ENCODE data around the gene ITGB2. TPM values are rescaled to one million over a fixed set of nuclear protein-coding genes. Genes with fewer than 3 reads are reported as not detected.

The ITGB2 gene
- total RNA-seq, 2 donors from 2014 or later, result 13.1 to 27.1 TPM

- Histone ChIP-seq H3K27me3 (no peaks in the 10 kb centered on the region), H3K36me3 (no peaks in the 10 kb centered on the region), H3K27ac (no peak overlapping the region), H3K9me3 (no peaks in the 10 kb centered on the region), H3K4me1 (no peaks in the 10 kb centered on the region), H3K4me3 (no peak overlapping the region), H3K9ac (ENCODE audit: low read depth in 2 of 2, low read length in 2 of 2) (no peak overlapping the region)
- no peak for DNase-seq
- TF ChIP-seq CTCF (IDR thresholded peaks at IDR 0.05), result no peak
- intact Hi-C loops (cut with DNase I), result no loop called here
Measured at GRCh38 chr21:44960141-44961092, 39.7 kb upstream of the ITGB2 start.

- no peak overlapping the region for H3K4me3 ChIP-seq
- H3K4me1 ChIP-seq, result no peaks in the 10 kb centered on the region
- H3K27me3 ChIP-seq, result no peaks in the 10 kb centered on the region
- no peaks in the 10 kb centered on the region for H3K36me3 ChIP-seq
- H3K27ac ChIP-seq, result no peak overlapping the region
- no peaks in the 10 kb centered on the region for H3K9me3 ChIP-seq
- TF ChIP-seq CTCF (IDR thresholded peaks at IDR 0.05), result no peak
- intact Hi-C loops (cut with DNase I), result no loop called here
- H3K9ac ChIP-seq (ENCODE audit: low read depth in 2 of 2, low read length in 2 of 2), result no peak overlapping the region
- no peak for DNase-seq
Measured at GRCh38 chr21:44959376-44960091, 38.8 kb upstream of the ITGB2 start.

DNA sequence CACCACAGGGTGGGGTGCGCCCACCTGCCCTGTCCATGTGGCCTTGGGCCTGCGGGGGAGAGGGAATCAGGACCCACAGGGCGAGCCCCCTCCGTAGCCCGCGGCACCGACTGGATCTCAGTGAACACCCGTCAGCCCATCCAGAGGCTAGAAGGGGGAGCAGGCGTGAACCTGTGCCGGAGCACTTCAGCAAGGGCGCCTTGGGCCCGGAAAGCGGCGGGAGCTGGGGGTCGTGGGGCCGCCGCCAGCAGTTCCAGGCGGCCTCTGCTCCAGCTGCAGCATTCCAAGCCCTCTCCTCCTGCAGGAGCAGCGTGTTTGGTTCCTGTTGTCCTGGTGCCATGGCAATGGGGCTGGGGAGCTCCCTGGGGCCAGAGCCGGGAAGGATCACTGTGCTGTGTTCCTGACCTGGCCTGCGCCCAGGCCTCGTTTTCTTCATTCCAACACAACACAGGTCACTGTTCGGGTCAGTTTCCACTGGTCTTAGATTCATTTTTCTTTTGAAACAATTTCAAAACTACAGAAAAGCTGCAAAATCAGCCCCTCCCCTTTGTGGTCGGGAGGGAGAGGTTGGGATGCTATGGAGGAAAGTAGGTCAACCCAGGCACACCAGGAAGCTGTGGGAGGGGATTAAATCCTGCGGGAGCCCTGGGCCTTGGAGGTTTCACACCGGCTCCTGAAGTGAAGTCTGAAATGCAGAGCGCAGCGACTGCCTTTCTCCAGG, 37.9 kb upstream of the ITGB2 start:
- DNase-seq, result no peak
- Histone ChIP-seq H3K4me3 (no peak overlapping the region), H3K9ac (ENCODE audit: low read depth in 2 of 2, low read length in 2 of 2) (no peak overlapping the region), H3K27ac (no peak overlapping the region), H3K4me1 (no peaks in the 10 kb centered on the region), H3K9me3 (no peaks in the 10 kb centered on the region), H3K27me3 (no peaks in the 10 kb centered on the region), H3K36me3 (no peaks in the 10 kb centered on the region)
- no peak for TF ChIP-seq CTCF (IDR thresholded peaks at IDR 0.05)
- intact Hi-C loops (cut with DNase I), result no loop called here

- no peak overlapping the region for H3K9ac ChIP-seq (ENCODE audit: low read depth in 2 of 2, low read length in 2 of 2)
- TF ChIP-seq CTCF (IDR thresholded peaks at IDR 0.05), result no peak
- H3K4me3 ChIP-seq, result no peak overlapping the region
- no peak overlapping the region for H3K27ac ChIP-seq
- H3K27me3 ChIP-seq, result no peaks in the 10 kb centered on the region
- no peaks in the 10 kb centered on the region for H3K36me3 ChIP-seq
- no peak for DNase-seq
- no peaks in the 10 kb centered on the region for H3K4me1 ChIP-seq
- no peaks in the 10 kb centered on the region for H3K9me3 ChIP-seq
- intact Hi-C loops (cut with DNase I), result no loop called here
Measured at GRCh38 chr21:44957901-44958451, 37.3 kb upstream of the ITGB2 start.
